Measurements from ENCODE around the gene JUNB. TPM values are rescaled to one million over a fixed set of nuclear protein-coding genes. Genes with fewer than 3 reads are reported as not detected.
A peak's percentile ranks its signal among the peaks of the same experiment; 100 is the strongest.

JUNB gene
- total and polyA plus RNA-seq, 2 of the 8 experiments (the other 6 are each of a cell fraction or from before 2014, with no cell fraction given): 7.4 to 10.0 TPM

- TF ChIP-seq USF2 (IDR thresholded peaks at IDR 0.05; ENCODE audit: low read length) (no peak), POLR2AphosphoS5 (IDR thresholded peaks at IDR 0.05; ENCODE audit: low read depth, low read length) (no peak), TAF1 (IDR thresholded peaks at IDR 0.05; ENCODE audit: low read depth, low read length) (no peak), CBX5 (IDR thresholded peaks at IDR 0.05; ENCODE audit: low read depth, low read length) (no peak), SP1 (IDR thresholded peaks at IDR 0.05; ENCODE audit: low read depth, low read length) (no peak), BACH1 (IDR thresholded peaks at IDR 0.05; ENCODE audit: low read length) (no peak), CREB1 (IDR thresholded peaks at IDR 0.05) (peak; percentile 78), CBX8 (IDR thresholded peaks at IDR 0.05; ENCODE audit: borderline replicate concordance, low read depth, low read length) (no peak), NANOG (IDR thresholded peaks at IDR 0.05; ENCODE audit: insufficient read depth, low read depth, low read length, poor library complexity, severe bottlenecking) (no peak), HDAC6 (IDR thresholded peaks at IDR 0.05; ENCODE audit: low read depth, low read length) (no peak), SAP30 (IDR thresholded peaks at IDR 0.05; ENCODE audit: insufficient read depth, insufficient replicate concordance, low read length) (no peak), EZH2 (IDR thresholded peaks at IDR 0.05; ENCODE audit: low read depth, low read length, severe bottlenecking) (no peak), E2F6 (IDR thresholded peaks at IDR 0.05) (no peak), EP300 (IDR thresholded peaks at IDR 0.05; ENCODE audit: borderline replicate concordance in 1 of 2, low read depth in 2 of 2, low read length in 2 of 2) (peak in 1 of 2 experiments; percentile 41; a peak in 1 of 3 replicates), BRCA1 (IDR thresholded peaks at IDR 0.05; ENCODE audit: low read depth, low read length) (no peak), HDAC2 (IDR thresholded peaks at IDR 0.05; ENCODE audit: borderline replicate concordance in 1 of 2, low read depth in 2 of 2, low read length in 2 of 2) (no peak), BCL11A (IDR thresholded peaks at IDR 0.05; ENCODE audit: low read depth in 2 of 2, low read length in 2 of 2) (no peak)
- TF ChIP-seq, protein P1, sequence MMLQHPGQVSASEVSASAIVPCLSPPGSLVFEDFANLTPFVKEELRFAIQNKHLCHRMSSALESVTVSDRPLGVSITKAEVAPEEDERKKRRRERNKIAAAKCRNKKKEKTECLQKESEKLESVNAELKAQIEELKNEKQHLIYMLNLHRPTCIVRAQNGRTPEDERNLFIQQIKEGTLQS (IDR thresholded peaks at IDR 0.05; ENCODE audit: insufficient read depth, low read depth, low read length): no peak
- TF ChIP-seq, protein P2, sequence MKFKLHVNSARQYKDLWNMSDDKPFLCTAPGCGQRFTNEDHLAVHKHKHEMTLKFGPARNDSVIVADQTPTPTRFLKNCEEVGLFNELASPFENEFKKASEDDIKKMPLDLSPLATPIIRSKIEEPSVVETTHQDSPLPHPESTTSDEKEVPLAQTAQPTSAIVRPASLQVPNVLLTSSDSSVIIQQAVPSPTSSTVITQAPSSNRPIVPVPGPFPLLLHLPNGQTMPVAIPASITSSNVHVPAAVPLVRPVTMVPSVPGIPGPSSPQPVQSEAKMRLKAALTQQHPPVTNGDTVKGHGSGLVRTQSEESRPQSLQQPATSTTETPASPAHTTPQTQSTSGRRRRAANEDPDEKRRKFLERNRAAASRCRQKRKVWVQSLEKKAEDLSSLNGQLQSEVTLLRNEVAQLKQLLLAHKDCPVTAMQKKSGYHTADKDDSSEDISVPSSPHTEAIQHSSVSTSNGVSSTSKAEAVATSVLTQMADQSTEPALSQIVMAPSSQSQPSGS (IDR thresholded peaks at IDR 0.05; ENCODE audit: low read length): no peak
These were observed 13.9 kb upstream of the JUNB start (continued) for GRCh38 chr19:12777217-12778016.
